ENCODE results near the gene FAM20A. TPM values are rescaled to one million over a fixed set of nuclear protein-coding genes. Genes with fewer than 3 reads are reported as not detected.

FAM20A gene
- total RNA-seq, 1 experiment from 2014 or later = not detected

DNA sequence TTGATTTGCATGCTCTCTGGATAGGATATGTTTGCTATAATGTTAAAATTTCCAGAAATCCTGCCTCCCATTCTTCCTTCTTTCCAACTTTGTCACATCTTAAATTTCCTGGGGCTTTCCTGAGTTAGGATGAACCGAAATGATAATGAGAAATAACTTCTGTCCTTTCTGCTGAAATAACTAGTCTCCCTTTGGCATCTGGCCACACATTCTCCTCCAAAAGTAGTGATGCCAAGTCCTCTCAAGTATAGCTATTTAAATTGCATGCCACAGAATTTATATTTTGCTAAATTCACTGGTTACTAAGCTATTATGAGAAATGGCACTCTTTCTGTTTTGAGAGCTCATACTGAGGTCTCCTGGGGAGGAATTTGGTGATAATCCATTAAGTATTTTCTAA lies 30.6 kb downstream of the FAM20A start:
- ATAC-seq (no peak), DNase-seq (ENCODE audit: low read depth, low spot score) (no peak)
- Histone ChIP-seq H3K36me3 (ENCODE audit: control insufficient read depth in 1 of 2, insufficient read depth in 2 of 2, low read length in 2 of 2) (no peaks in the 10 kb centered on the region), H3K9me3 (ENCODE audit: control insufficient read depth in 1 of 2, insufficient read depth in 1 of 2, low read depth in 1 of 2, low read length in 2 of 2) (no peaks in the 10 kb centered on the region), H2AFZ (ENCODE audit: low read depth, low read length, poor library complexity, severe bottlenecking) (no peak overlapping the region), H3K9ac (ENCODE audit: low read length) (no peak overlapping the region), H3K79me2 (ENCODE audit: insufficient read depth, low read length) (no peaks in the 10 kb centered on the region), H4K20me1 (ENCODE audit: insufficient read depth) (no peaks in the 10 kb centered on the region), H3K4me3 (replicated peaks in 1 of 2; ENCODE audit: low read depth in 1 of 2, low read length in 2 of 2) (no peak overlapping the region), H3K27me3 (ENCODE audit: insufficient read depth, low read length) (no peaks in the 10 kb centered on the region), H3K27ac (ENCODE audit: low read depth, low read length) (no peak overlapping the region), H3K4me2 (ENCODE audit: low read length) (no peak overlapping the region), H3K4me1 (ENCODE audit: control insufficient read depth in 1 of 2, insufficient read depth in 2 of 2, low read length in 2 of 2) (no peaks in the 10 kb centered on the region), H3K9me2 (ENCODE audit: insufficient read depth) (no peaks in the 10 kb centered on the region)
- no TSS peak for BruUV-seq (replicated peaks)
- intact Hi-C loops (cut with micrococcal nuclease) = loop anchor here (5.0 kb wide), 1 partner anchor 102 kb away; no protein-coding TSS in a partner anchor
- ChIA-PET POLR2A (no interaction called here), RAD21 (ENCODE audit: low non-redundant PET in 1 of 2, low total read pairs in 2 of 2, uncharacterized antibody in 2 of 2, unreplicated experiment in 2 of 2) (no interaction called here), CTCF (no interaction called here)
- TF ChIP-seq TCF7L2 (IDR thresholded peaks at IDR 0.05; ENCODE audit: borderline replicate concordance, extremely low read depth, insufficient read depth, insufficient read length) (no peak), CEBPB (IDR thresholded peaks at IDR 0.05; ENCODE audit: low read depth) (no peak), SIN3A (IDR thresholded peaks at IDR 0.05; ENCODE audit: low read depth) (no peak), SP1 (IDR thresholded peaks at IDR 0.05; ENCODE audit: low read depth) (no peak), EZH2 (IDR thresholded peaks at IDR 0.05) (no peak), EGR1 (IDR thresholded peaks at IDR 0.05; ENCODE audit: low read depth) (no peak), FOSL1 (IDR thresholded peaks at IDR 0.05; ENCODE audit: low read depth) (no peak), JUND (IDR thresholded peaks at IDR 0.05) (no peak), POLR2A (IDR thresholded peaks at IDR 0.05; ENCODE audit: borderline replicate concordance, extremely low read depth, insufficient read depth, insufficient read length) (no peak)
- TF ChIP-seq, protein P1, sequence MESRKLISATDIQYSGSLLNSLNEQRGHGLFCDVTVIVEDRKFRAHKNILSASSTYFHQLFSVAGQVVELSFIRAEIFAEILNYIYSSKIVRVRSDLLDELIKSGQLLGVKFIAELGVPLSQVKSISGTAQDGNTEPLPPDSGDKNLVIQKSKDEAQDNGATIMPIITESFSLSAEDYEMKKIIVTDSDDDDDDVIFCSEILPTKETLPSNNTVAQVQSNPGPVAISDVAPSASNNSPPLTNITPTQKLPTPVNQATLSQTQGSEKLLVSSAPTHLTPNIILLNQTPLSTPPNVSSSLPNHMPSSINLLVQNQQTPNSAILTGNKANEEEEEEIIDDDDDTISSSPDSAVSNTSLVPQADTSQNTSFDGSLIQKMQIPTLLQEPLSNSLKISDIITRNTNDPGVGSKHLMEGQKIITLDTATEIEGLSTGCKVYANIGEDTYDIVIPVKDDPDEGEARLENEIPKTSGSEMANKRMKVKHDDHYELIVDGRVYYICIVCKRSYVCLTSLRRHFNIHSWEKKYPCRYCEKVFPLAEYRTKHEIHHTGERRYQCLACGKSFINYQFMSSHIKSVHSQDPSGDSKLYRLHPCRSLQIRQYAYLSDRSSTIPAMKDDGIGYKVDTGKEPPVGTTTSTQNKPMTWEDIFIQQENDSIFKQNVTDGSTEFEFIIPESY (IDR thresholded peaks at IDR 0.05; ENCODE audit: extremely low read depth, insufficient replicate concordance, low read length) = no peak
- TF ChIP-seq, protein P2, sequence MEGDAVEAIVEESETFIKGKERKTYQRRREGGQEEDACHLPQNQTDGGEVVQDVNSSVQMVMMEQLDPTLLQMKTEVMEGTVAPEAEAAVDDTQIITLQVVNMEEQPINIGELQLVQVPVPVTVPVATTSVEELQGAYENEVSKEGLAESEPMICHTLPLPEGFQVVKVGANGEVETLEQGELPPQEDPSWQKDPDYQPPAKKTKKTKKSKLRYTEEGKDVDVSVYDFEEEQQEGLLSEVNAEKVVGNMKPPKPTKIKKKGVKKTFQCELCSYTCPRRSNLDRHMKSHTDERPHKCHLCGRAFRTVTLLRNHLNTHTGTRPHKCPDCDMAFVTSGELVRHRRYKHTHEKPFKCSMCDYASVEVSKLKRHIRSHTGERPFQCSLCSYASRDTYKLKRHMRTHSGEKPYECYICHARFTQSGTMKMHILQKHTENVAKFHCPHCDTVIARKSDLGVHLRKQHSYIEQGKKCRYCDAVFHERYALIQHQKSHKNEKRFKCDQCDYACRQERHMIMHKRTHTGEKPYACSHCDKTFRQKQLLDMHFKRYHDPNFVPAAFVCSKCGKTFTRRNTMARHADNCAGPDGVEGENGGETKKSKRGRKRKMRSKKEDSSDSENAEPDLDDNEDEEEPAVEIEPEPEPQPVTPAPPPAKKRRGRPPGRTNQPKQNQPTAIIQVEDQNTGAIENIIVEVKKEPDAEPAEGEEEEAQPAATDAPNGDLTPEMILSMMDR (IDR thresholded peaks at IDR 0.05 in 2 of 3, conservative IDR thresholded peaks at IDR 0.05 in 1 of 3; ENCODE audit: borderline replicate concordance in 1 of 3, insufficient read depth in 1 of 3, low read depth in 2 of 3, low read length in 2 of 3) = no peak
- TF ChIP-seq, protein P3, sequence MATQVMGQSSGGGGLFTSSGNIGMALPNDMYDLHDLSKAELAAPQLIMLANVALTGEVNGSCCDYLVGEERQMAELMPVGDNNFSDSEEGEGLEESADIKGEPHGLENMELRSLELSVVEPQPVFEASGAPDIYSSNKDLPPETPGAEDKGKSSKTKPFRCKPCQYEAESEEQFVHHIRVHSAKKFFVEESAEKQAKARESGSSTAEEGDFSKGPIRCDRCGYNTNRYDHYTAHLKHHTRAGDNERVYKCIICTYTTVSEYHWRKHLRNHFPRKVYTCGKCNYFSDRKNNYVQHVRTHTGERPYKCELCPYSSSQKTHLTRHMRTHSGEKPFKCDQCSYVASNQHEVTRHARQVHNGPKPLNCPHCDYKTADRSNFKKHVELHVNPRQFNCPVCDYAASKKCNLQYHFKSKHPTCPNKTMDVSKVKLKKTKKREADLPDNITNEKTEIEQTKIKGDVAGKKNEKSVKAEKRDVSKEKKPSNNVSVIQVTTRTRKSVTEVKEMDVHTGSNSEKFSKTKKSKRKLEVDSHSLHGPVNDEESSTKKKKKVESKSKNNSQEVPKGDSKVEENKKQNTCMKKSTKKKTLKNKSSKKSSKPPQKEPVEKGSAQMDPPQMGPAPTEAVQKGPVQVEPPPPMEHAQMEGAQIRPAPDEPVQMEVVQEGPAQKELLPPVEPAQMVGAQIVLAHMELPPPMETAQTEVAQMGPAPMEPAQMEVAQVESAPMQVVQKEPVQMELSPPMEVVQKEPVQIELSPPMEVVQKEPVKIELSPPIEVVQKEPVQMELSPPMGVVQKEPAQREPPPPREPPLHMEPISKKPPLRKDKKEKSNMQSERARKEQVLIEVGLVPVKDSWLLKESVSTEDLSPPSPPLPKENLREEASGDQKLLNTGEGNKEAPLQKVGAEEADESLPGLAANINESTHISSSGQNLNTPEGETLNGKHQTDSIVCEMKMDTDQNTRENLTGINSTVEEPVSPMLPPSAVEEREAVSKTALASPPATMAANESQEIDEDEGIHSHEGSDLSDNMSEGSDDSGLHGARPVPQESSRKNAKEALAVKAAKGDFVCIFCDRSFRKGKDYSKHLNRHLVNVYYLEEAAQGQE (IDR thresholded peaks at IDR 0.05; ENCODE audit: low read depth) = no peak

Measured in HCT116 (cell line).